ENCODE measurements around the gene MEPCE.

Gene MEPCE

DNA sequence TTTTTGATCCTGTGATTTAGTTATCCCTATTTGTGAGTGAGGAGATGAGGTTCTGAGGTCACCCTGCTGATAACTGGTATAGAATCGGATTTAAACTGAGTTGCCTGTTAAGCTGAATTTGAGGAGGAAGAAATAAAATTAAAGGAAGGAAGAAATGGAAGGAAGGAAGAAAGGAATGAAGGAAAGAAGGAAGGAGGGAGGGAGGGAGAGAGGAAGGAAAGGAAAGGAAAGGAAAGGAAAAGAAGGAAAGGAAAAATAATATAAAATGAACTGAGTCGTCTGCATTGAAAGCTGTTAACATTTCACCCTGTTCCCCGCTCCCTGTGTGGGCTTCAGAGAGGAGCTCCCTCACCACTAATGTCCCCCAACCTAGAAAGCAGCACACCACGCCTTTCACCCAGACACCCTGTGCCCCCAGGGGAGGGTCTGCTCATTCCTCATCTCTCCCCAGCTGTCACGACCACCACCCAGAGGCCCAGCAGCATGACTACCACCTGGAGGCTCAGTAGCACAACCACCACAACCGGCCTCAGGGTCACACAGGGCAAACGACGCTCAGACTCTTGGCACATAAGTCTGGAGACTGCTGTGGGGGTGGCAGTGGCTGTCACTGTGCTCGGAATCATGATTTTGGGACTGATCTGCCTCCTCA is 40.1 kb upstream of the MEPCE start:
- H3K4me3 ChIP-seq (ENCODE audit: low read length) = no peak overlapping the region
- no peaks in the 10 kb centered on the region for H3K79me2 ChIP-seq (ENCODE audit: control insufficient read depth, low read length)
- H3F3A ChIP-seq (ENCODE audit: control insufficient read depth, insufficient read depth) = peaks cover 7% of the 10 kb centered on the region
- no peak overlapping the region for H3K4me2 ChIP-seq (ENCODE audit: low read length)
- H4K20me1 ChIP-seq (ENCODE audit: control insufficient read depth, insufficient read depth, low read depth, low read length) = no peaks in the 10 kb centered on the region
- no peaks in the 10 kb centered on the region for H3K9me2 ChIP-seq (replicated peaks; ENCODE audit: control insufficient read depth, low read length)
- TF ChIP-seq EZH2phosphoT487 (IDR thresholded peaks at IDR 0.05; ENCODE audit: borderline replicate concordance, low read length) = no peak
- TF ChIP-seq, protein P1, sequence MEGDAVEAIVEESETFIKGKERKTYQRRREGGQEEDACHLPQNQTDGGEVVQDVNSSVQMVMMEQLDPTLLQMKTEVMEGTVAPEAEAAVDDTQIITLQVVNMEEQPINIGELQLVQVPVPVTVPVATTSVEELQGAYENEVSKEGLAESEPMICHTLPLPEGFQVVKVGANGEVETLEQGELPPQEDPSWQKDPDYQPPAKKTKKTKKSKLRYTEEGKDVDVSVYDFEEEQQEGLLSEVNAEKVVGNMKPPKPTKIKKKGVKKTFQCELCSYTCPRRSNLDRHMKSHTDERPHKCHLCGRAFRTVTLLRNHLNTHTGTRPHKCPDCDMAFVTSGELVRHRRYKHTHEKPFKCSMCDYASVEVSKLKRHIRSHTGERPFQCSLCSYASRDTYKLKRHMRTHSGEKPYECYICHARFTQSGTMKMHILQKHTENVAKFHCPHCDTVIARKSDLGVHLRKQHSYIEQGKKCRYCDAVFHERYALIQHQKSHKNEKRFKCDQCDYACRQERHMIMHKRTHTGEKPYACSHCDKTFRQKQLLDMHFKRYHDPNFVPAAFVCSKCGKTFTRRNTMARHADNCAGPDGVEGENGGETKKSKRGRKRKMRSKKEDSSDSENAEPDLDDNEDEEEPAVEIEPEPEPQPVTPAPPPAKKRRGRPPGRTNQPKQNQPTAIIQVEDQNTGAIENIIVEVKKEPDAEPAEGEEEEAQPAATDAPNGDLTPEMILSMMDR (IDR thresholded peaks at IDR 0.05; ENCODE audit: low read depth, low read length, poor library complexity, severe bottlenecking) = no peak
- H3K27ac ChIP-seq (ENCODE audit: low read depth, low read length) = no peak overlapping the region
- H3K9me3 ChIP-seq (ENCODE audit: control insufficient read depth, insufficient read depth, low read length) = no peaks in the 10 kb centered on the region
- H3K4me1 ChIP-seq (ENCODE audit: control insufficient read depth, low read length) = peaks cover 52% of the 10 kb centered on the region
- H3K36me3 ChIP-seq (ENCODE audit: control insufficient read depth, low read length) = no peaks in the 10 kb centered on the region
- no peaks in the 10 kb centered on the region for H3K27me3 ChIP-seq (ENCODE audit: control insufficient read depth, low read length)

- Histone ChIP-seq H3K4me3 (ENCODE audit: low read length) (no peak overlapping the region), H4K20me1 (ENCODE audit: control insufficient read depth, insufficient read depth, low read depth, low read length) (no peaks in the 10 kb centered on the region), H3K9me2 (replicated peaks; ENCODE audit: control insufficient read depth, low read length) (no peaks in the 10 kb centered on the region), H3K79me2 (ENCODE audit: control insufficient read depth, low read length) (no peaks in the 10 kb centered on the region), H3K4me1 (ENCODE audit: control insufficient read depth, low read length) (peaks cover 49% of the 10 kb centered on the region), H3K4me2 (ENCODE audit: low read length) (no peak overlapping the region), H3K27me3 (ENCODE audit: control insufficient read depth, low read length) (no peaks in the 10 kb centered on the region), H3K9me3 (ENCODE audit: control insufficient read depth, insufficient read depth, low read length) (no peaks in the 10 kb centered on the region), H3K27ac (ENCODE audit: low read depth, low read length) (no peak overlapping the region), H3F3A (ENCODE audit: control insufficient read depth, insufficient read depth) (peaks cover 13% of the 10 kb centered on the region), H3K36me3 (ENCODE audit: control insufficient read depth, low read length) (no peaks in the 10 kb centered on the region)
- no peak for TF ChIP-seq EZH2phosphoT487 (IDR thresholded peaks at IDR 0.05; ENCODE audit: borderline replicate concordance, low read length)
- TF ChIP-seq, protein P1 (IDR thresholded peaks at IDR 0.05; ENCODE audit: low read depth, low read length, poor library complexity, severe bottlenecking) = no peak
These were observed 39.2 kb upstream of the MEPCE start for GRCh38 chr7:100390286-100391009.

DNA sequence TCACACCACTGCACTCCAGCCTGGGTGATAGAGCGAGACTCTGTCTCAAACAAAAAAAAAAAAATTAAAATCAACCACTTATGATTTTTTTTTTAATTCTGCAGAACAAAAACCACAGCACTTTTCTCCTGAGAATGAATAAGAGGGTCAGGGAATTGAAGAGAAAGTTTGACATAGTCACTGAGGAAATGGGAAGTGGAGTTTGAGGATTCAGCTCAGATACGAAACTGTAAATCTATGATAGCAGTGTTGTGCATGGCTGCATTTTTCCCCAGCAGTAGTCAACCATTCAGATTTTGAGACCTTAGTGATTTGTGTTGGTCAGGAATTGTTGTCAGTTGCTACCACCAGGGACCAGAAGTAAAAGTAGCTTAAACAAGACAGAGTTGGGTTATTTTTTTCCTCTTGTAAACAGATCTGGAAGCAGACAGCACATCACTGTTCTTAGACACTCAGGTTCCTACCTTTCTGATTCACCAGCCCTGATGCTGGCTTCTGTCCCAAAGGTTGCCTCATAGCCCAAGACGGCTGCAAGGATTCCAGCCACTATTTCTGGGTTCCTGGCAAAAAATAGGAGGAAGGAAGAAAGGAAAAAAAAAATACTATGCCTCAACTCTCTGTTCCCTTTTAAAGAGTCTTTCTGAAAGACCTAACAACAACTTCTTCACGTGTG is 36.3 kb upstream of the MEPCE start:
- H3K4me1 ChIP-seq (ENCODE audit: control insufficient read depth, low read length) = peaks cover 58% of the 10 kb centered on the region
- H3K4me2 ChIP-seq (ENCODE audit: low read length) = peak overlapping the region; percentile 54
- no peaks in the 10 kb centered on the region for H3K9me3 ChIP-seq (ENCODE audit: control insufficient read depth, insufficient read depth, low read length)

More for the DNA sequence above, 36.3 kb upstream of the MEPCE start:
- Histone ChIP-seq H3K27me3 (ENCODE audit: control insufficient read depth, low read length) (no peaks in the 10 kb centered on the region), H3K9me2 (replicated peaks; ENCODE audit: control insufficient read depth, low read length) (no peaks in the 10 kb centered on the region), H3K27ac (ENCODE audit: low read depth, low read length) (peak overlapping the region; percentile 3), H4K20me1 (ENCODE audit: control insufficient read depth, insufficient read depth, low read depth, low read length) (no peaks in the 10 kb centered on the region), H3K79me2 (ENCODE audit: control insufficient read depth, low read length) (no peaks in the 10 kb centered on the region), H3F3A (ENCODE audit: control insufficient read depth, insufficient read depth) (peaks cover 11% of the 10 kb centered on the region), H3K36me3 (ENCODE audit: control insufficient read depth, low read length) (no peaks in the 10 kb centered on the region), H3K4me3 (ENCODE audit: low read length) (peak overlapping the region; percentile 37)
- no peak for TF ChIP-seq EZH2phosphoT487 (IDR thresholded peaks at IDR 0.05; ENCODE audit: borderline replicate concordance, low read length)
- TF ChIP-seq, protein P1 (IDR thresholded peaks at IDR 0.05; ENCODE audit: low read depth, low read length, poor library complexity, severe bottlenecking) = no peak

Measured in DOHH2 (cell line).